GM23338 (cell line): ENCODE results near the gene FAM222A. TPM values are rescaled to one million over a fixed set of nuclear protein-coding genes. Genes with fewer than 3 reads are reported as not detected.

Experiments
- ATAC-seq: fragments of 200-7000 bp; cut with Tn5 transposase; 3 replicates; pipeline ENCODE4 v1.9.1; 2020
- DNase-seq: peaks from one replicate; pipeline ENCODE4 v3.0.0-alpha.2; 2015; ENCODE audit warnings: low spot score
- H2AFZ ChIP-seq: fragments of 200-600 bp; sonication (generic); 2 replicates; pipeline ENCODE4 v1.8.0; 2016; ENCODE audit warnings: antibody characterized with exemption, mild to moderate bottlenecking, moderate library complexity
- H3F3A ChIP-seq: fragments of 200-600 bp; sonication (generic); replicated peaks from 2 replicates; pipeline ENCODE4 v1.8.0; 2017; ENCODE audit warnings: antibody characterized with exemption, mixed run types, low read depth
- H3K27ac ChIP-seq: fragments of 200-600 bp; sonication (generic); 2 replicates; pipeline ENCODE4 v1.6.1; 2016; ENCODE audit warnings: low read depth
- H3K27me3 ChIP-seq: fragments of 200-600 bp; sonication (generic); 2 replicates; pipeline ENCODE4 v1.8.0; 2016; ENCODE audit warnings: mild to moderate bottlenecking, mixed run types, moderate library complexity; ENCODE audit not compliant: insufficient read depth
- H3K36me3 ChIP-seq: fragments of 200-600 bp; sonication (generic); 2 replicates; pipeline ENCODE4 v1.8.0; 2016; ENCODE audit warnings: mild to moderate bottlenecking; ENCODE audit not compliant: insufficient read depth
- H3K4me1 ChIP-seq: fragments of 200-600 bp; sonication (generic); 2 replicates; pipeline ENCODE4 v1.8.0; 2016; ENCODE audit warnings: mild to moderate bottlenecking, moderate library complexity; ENCODE audit not compliant: insufficient read depth
- H3K4me2 ChIP-seq: fragments of 200-600 bp; sonication (generic); 2 replicates; pipeline ENCODE4 v1.7.1; 2017; ENCODE audit warnings: mixed run types
- H3K4me3 ChIP-seq: fragments of 200-600 bp; sonication (generic); 2 replicates; pipeline ENCODE4 v1.6.1; 2016; ENCODE audit warnings: mixed run types
- H3K79me2 ChIP-seq: fragments of 200-600 bp; sonication (generic); replicated peaks from 2 replicates; pipeline ENCODE4 v1.8.0; 2017; ENCODE audit warnings: mild to moderate bottlenecking; ENCODE audit not compliant: insufficient read depth
- H3K9me2 ChIP-seq: fragments of 200-600 bp; sonication (generic); 2 replicates; pipeline ENCODE4 v1.8.0; 2017; ENCODE audit not compliant: insufficient read depth
- H4K20me1 ChIP-seq: fragments of 200-600 bp; sonication (generic); replicated peaks from 2 replicates; pipeline ENCODE4 v1.8.0; 2017; ENCODE audit warnings: mild to moderate bottlenecking; ENCODE audit not compliant: insufficient read depth
- H3K27ac Mint-ChIP-seq: 2 replicates; pipeline ENCODE4 v1.8.0; 2020; ENCODE audit warnings: inconsistent platforms, mild to moderate bottlenecking, moderate library complexity, mixed read lengths
- H3K27me3 Mint-ChIP-seq: 3 replicates; pipeline ENCODE4 v1.8.0; 2022; ENCODE audit warnings: low read depth, mild to moderate bottlenecking, moderate library complexity, mixed read lengths, inconsistent platforms; ENCODE audit not compliant: insufficient read depth, poor library complexity
- H3K36me3 Mint-ChIP-seq: 3 replicates; pipeline ENCODE4 v1.8.0; 2021; ENCODE audit warnings: low read depth, mild to moderate bottlenecking, inconsistent platforms, moderate library complexity, mixed read lengths
- H3K4me1 Mint-ChIP-seq: 3 replicates; pipeline ENCODE4 v1.8.0; 2020; ENCODE audit warnings: mild to moderate bottlenecking, inconsistent platforms, mixed read lengths
- H3K4me3 Mint-ChIP-seq: 3 replicates; pipeline ENCODE4 v1.8.0; 2021; ENCODE audit warnings: moderate library complexity, mild to moderate bottlenecking, inconsistent platforms, mixed read lengths
- H3K9me3 Mint-ChIP-seq: 3 replicates; pipeline ENCODE4 v1.8.0; 2020; ENCODE audit warnings: moderate library complexity, mild to moderate bottlenecking, inconsistent platforms, mixed read lengths
- CREB1 ChIP-seq: fragments of 250-450 bp; sonication (Bioruptor Pico); IDR thresholded peaks from 2 replicates; pipeline ENCODE4 v1.5.0; 2020; ENCODE audit warnings: low read depth, mild to moderate bottlenecking, moderate library complexity
- CTCF ChIP-seq, 2 experiments: fragments of 200-600 bp in 1 of 2; sonication (generic) in 1 of 2; conservative IDR thresholded peaks; 2 replicates each; pipeline versions ENCODE4 v1.5.1 to v1.6.1; 2016 to 2017; ENCODE audit warnings: antibody characterized with exemption in 2 of 2, low read depth in 2 of 2, mild to moderate bottlenecking in 2 of 2, moderate library complexity in 1 of 2
- ETS1 ChIP-seq: IDR thresholded peaks from 2 replicates; pipeline ENCODE4 v1.6.1; 2016; ENCODE audit warnings: antibody characterized with exemption
- EZH2 ChIP-seq: fragments of 200-600 bp; sonication (generic); IDR thresholded peaks from one replicate; pipeline ENCODE4 v1.8.0; 2017; ENCODE audit warnings: antibody characterized with exemption, mild to moderate bottlenecking, low read depth; ENCODE audit not compliant: unreplicated experiment
- EZH2phosphoT487 ChIP-seq: fragments of 200-600 bp; sonication (generic); IDR thresholded peaks from one replicate; pipeline ENCODE4 v1.8.1; 2018; ENCODE audit warnings: antibody characterized with exemption; ENCODE audit not compliant: unreplicated experiment
- JUNB ChIP-seq: IDR thresholded peaks from one replicate; pipeline ENCODE4 v1.6.1; 2016; ENCODE audit warnings: antibody characterized with exemption; ENCODE audit not compliant: unreplicated experiment
- NANOG ChIP-seq: IDR thresholded peaks from 2 replicates; pipeline ENCODE4 v1.6.1; 2016; ENCODE audit warnings: antibody characterized with exemption, borderline replicate concordance
- POLR2AphosphoS5 ChIP-seq: IDR thresholded peaks from 2 replicates; pipeline ENCODE4 v1.6.1; 2016; ENCODE audit warnings: antibody characterized with exemption, low read depth
- REST ChIP-seq: IDR thresholded peaks from one replicate; pipeline ENCODE4 v1.6.1; 2018; ENCODE audit warnings: antibody characterized with exemption; ENCODE audit not compliant: unreplicated experiment
- STAT1 ChIP-seq: IDR thresholded peaks from one replicate; pipeline ENCODE4 v1.6.1; 2016; ENCODE audit warnings: antibody characterized with exemption; ENCODE audit not compliant: unreplicated experiment
- ZNF114 ChIP-seq: fragments of 250-450 bp; sonication (Bioruptor Pico); IDR thresholded peaks from 2 replicates; pipeline ENCODE4 v1.5.0; 2020; ENCODE audit warnings: mild to moderate bottlenecking, moderate library complexity
- ZNF331 ChIP-seq: fragments of 250-450 bp; sonication (Bioruptor Pico); IDR thresholded peaks from 2 replicates; pipeline ENCODE4 v1.5.0; 2020; ENCODE audit warnings: low read depth, mild to moderate bottlenecking, moderate library complexity
- polyA plus RNA-seq: library from polyadenylated mRNA; unstranded; fragments of >200 nt; fragmentation: Nextera tagmentation; extraction: Ambion mirVana; gene quantifications from 2 replicates; pipeline ENCODE4 v1.2.1, GENCODE V29; 2016
- total RNA-seq: library from RNA; depleted of rRNA; stranded (reverse); fragments of >200 nt; shearing (Covaris generic); gene quantifications from 2 replicates; pipeline ENCODE4 v1.2.3, GENCODE V29; 2014

Gene FAM222A
- total and polyA plus RNA-seq, 2 experiments from 2014 or later = 0.78 to 2.1 TPM

GRCh38 chr12:109752117-109753053, 38.8 kb downstream of the FAM222A start:
- Histone ChIP-seq H3K79me2 (no peaks in the 10 kb centered on the region), H4K20me1 (no peaks in the 10 kb centered on the region), H3K27me3 (no peaks in the 10 kb centered on the region), H3F3A (no peaks in the 10 kb centered on the region), H3K36me3 (no peaks in the 10 kb centered on the region), H3K4me2 (no peak overlapping the region), H3K4me1 (no peaks in the 10 kb centered on the region), H3K27ac (no peak overlapping the region), H2AFZ (no peak overlapping the region), H3K9me2 (no peaks in the 10 kb centered on the region), H3K4me3 (no peak overlapping the region)
- Mint-ChIP-seq H3K4me1 (no peaks in the 10 kb centered on the region; the same call in 2 of the 3 replicates), H3K36me3 (no peaks in the 10 kb centered on the region; the same call in 2 of the 3 replicates), H3K27me3 (peaks cover 3% of the 10 kb centered on the region), H3K4me3 (no peak overlapping the region), H3K9me3 (peaks cover 12% of the 10 kb centered on the region; the same call in 2 of the 3 replicates), H3K27ac (no peak overlapping the region)
- DNase-seq = no peak
- TF ChIP-seq CTCF (conservative IDR thresholded peaks at IDR 0.05; ENCODE audit: low read depth in 2 of 2) (no peak), REST (no peak), STAT1 (no peak), ZNF331 (CRISPR knock-in tag) (no peak), ETS1 (no peak), NANOG (no peak), JUNB (no peak), POLR2AphosphoS5 (no peak), EZH2phosphoT487 (no peak), ZNF114 (CRISPR knock-in tag) (no peak), EZH2 (no peak), CREB1 (CRISPR knock-in tag) (no peak)
- no peak for ATAC-seq
